T-helper 9 cell (primary cell): ENCODE data around the gene SULT2B1.
"Not testable (repeated sequence)": the region's sequence is repeated elsewhere in the genome, so short reads cannot be mapped to it uniquely, and the experiment has no call there.

Experiments
- DNase-seq: peaks from one replicate; pipeline ENCODE4 v3.0.0-alpha.2; 2020
- total RNA-seq, 2 donors: gene quantifications; one replicate each; lab custom pipeline; 2026; lab: John Stamatoyannopoulos, UW

The SULT2B1 gene
- total RNA-seq = 0 to 0.07 reads per million in 2 donors

- no peak for DNase-seq
These were observed at the start of gene SULT2B1 for GRCh38 chr19:48551437-48552302. TSS of gene SULT2B1 (plus strand) at chr19:48552172. CDS start at chr19:48552253, 81 bp downstream.

- no peak for DNase-seq
These were observed 49.5 kb upstream of the SULT2B1 start for GRCh38 chr19:48502350-48503018.

- no peak for DNase-seq
These were observed 45.7 kb upstream of the SULT2B1 start for GRCh38 chr19:48506138-48506733.

- no peak for DNase-seq
These were observed 44.0 kb upstream of the SULT2B1 start for GRCh38 chr19:48507911-48508439.

GRCh38 chr19:48508729-48509411, 43.1 kb upstream of the SULT2B1 start:
- no peak for DNase-seq

GRCh38 chr19:48509467-48510194, 42.3 kb upstream of the SULT2B1 start:
- no peak for DNase-seq

GRCh38 chr19:48510421-48511268, 41.3 kb upstream of the SULT2B1 start:
- peak; percentile 75 for DNase-seq

- DNase-seq = no peak
These were observed 40.6 kb upstream of the SULT2B1 start for GRCh38 chr19:48511321-48511731.

GRCh38 chr19:48511800-48512503, 40.0 kb upstream of the SULT2B1 start, which contains the start of gene LMTK3:
TSS of gene LMTK3 (minus strand) at chr19:48511835. CDS start at chr19:48511576, 259 bp downstream.
- peak; percentile 78 for DNase-seq

GRCh38 chr19:48512504-48513288, 39.3 kb upstream of the SULT2B1 start:
- DNase-seq = no peak

- peak; percentile 60 for DNase-seq
These were observed 38.5 kb upstream of the SULT2B1 start for GRCh38 chr19:48513289-48514122.

GRCh38 chr19:48514123-48514458, 37.9 kb upstream of the SULT2B1 start:
- DNase-seq = no peak

GRCh38 chr19:48516536-48516935, 35.4 kb upstream of the SULT2B1 start:
- DNase-seq = no peak

- no peak for DNase-seq
These were observed 33.8 kb upstream of the SULT2B1 start for GRCh38 chr19:48518207-48518606.

- not testable (repeated sequence) for DNase-seq
These were observed 32.5 kb upstream of the SULT2B1 start for GRCh38 chr19:48519426-48519825.

- no peak for DNase-seq
These were observed 31.8 kb upstream of the SULT2B1 start for GRCh38 chr19:48520134-48520533.

GRCh38 chr19:48524221-48524620, 27.8 kb upstream of the SULT2B1 start:
- no peak for DNase-seq

- DNase-seq = no peak
These were observed 27.2 kb upstream of the SULT2B1 start for GRCh38 chr19:48524732-48525131.
